ENCODE data around the gene TNFAIP8.
"Not testable (repeated sequence)": the region's sequence is repeated elsewhere in the genome, so short reads cannot be mapped to it uniquely, and the experiment has no call there.

Gene TNFAIP8

GRCh38 chr5:119432674-119433237 lies 76.9 kb downstream of the TNFAIP8 start:
- not testable (repeated sequence) for H3K9me3 ChIP-seq (ENCODE audit: control insufficient read depth, low read length); H3K4me3 ChIP-seq (ENCODE audit: insufficient read depth, low read depth, low read length, poor library complexity, severe bottlenecking); H3K4me1 ChIP-seq (ENCODE audit: control insufficient read depth, insufficient read depth, low read length, poor library complexity, severe bottlenecking); H3K36me3 ChIP-seq (ENCODE audit: control insufficient read depth, insufficient read depth, low read length); DNase-seq; H3K27me3 ChIP-seq (replicated peaks; ENCODE audit: control insufficient read depth, insufficient read depth, low read length, poor library complexity, severe bottlenecking); H3K27ac ChIP-seq (ENCODE audit: insufficient read depth, low read length, poor library complexity, severe bottlenecking)

GRCh38 chr5:119435436-119436132 lies 79.8 kb downstream of the TNFAIP8 start:
- Histone ChIP-seq H3K27me3 (replicated peaks; ENCODE audit: control insufficient read depth, insufficient read depth, low read length, poor library complexity, severe bottlenecking) (peaks cover 3% of the 10 kb centered on the region), H3K36me3 (ENCODE audit: control insufficient read depth, insufficient read depth, low read length) (no peaks in the 10 kb centered on the region), H3K27ac (ENCODE audit: insufficient read depth, low read length, poor library complexity, severe bottlenecking) (no peak overlapping the region), H3K9me3 (ENCODE audit: control insufficient read depth, low read length) (no peaks in the 10 kb centered on the region), H3K4me1 (ENCODE audit: control insufficient read depth, insufficient read depth, low read length, poor library complexity, severe bottlenecking) (no peaks in the 10 kb centered on the region), H3K4me3 (ENCODE audit: insufficient read depth, low read depth, low read length, poor library complexity, severe bottlenecking) (no peak overlapping the region)
- peak; percentile 31 to 53 (median 31) for DNase-seq

- not testable (repeated sequence) for H3K4me3 ChIP-seq (ENCODE audit: insufficient read depth, low read depth, low read length, poor library complexity, severe bottlenecking); H3K27me3 ChIP-seq (replicated peaks; ENCODE audit: control insufficient read depth, insufficient read depth, low read length, poor library complexity, severe bottlenecking); H3K36me3 ChIP-seq (ENCODE audit: control insufficient read depth, insufficient read depth, low read length); H3K27ac ChIP-seq (ENCODE audit: insufficient read depth, low read length, poor library complexity, severe bottlenecking); H3K9me3 ChIP-seq (ENCODE audit: control insufficient read depth, low read length); H3K4me1 ChIP-seq (ENCODE audit: control insufficient read depth, insufficient read depth, low read length, poor library complexity, severe bottlenecking); DNase-seq
Observed at GRCh38 chr5:119437785-119438586, 82.2 kb downstream of the TNFAIP8 start.

- not testable (repeated sequence) for H3K4me3 ChIP-seq (ENCODE audit: insufficient read depth, low read depth, low read length, poor library complexity, severe bottlenecking); H3K36me3 ChIP-seq (ENCODE audit: control insufficient read depth, insufficient read depth, low read length); H3K27ac ChIP-seq (ENCODE audit: insufficient read depth, low read length, poor library complexity, severe bottlenecking); H3K4me1 ChIP-seq (ENCODE audit: control insufficient read depth, insufficient read depth, low read length, poor library complexity, severe bottlenecking); H3K9me3 ChIP-seq (ENCODE audit: control insufficient read depth, low read length); DNase-seq; H3K27me3 ChIP-seq (replicated peaks; ENCODE audit: control insufficient read depth, insufficient read depth, low read length, poor library complexity, severe bottlenecking)
Observed at GRCh38 chr5:119438587-119438917, 82.7 kb downstream of the TNFAIP8 start.

- Histone ChIP-seq H3K36me3 (ENCODE audit: control insufficient read depth, insufficient read depth, low read length) (no peaks in the 10 kb centered on the region), H3K27ac (ENCODE audit: insufficient read depth, low read length, poor library complexity, severe bottlenecking) (no peak overlapping the region), H3K27me3 (replicated peaks; ENCODE audit: control insufficient read depth, insufficient read depth, low read length, poor library complexity, severe bottlenecking) (peaks cover 3% of the 10 kb centered on the region), H3K4me1 (ENCODE audit: control insufficient read depth, insufficient read depth, low read length, poor library complexity, severe bottlenecking) (no peaks in the 10 kb centered on the region), H3K4me3 (ENCODE audit: insufficient read depth, low read depth, low read length, poor library complexity, severe bottlenecking) (peak overlapping the region; percentile 29), H3K9me3 (ENCODE audit: control insufficient read depth, low read length) (no peaks in the 10 kb centered on the region)
- DNase-seq: no peak
Observed at GRCh38 chr5:119439140-119439631, 83.4 kb downstream of the TNFAIP8 start.

GRCh38 chr5:119439632-119440031 lies 83.8 kb downstream of the TNFAIP8 start:
- H3K27me3 ChIP-seq (replicated peaks; ENCODE audit: control insufficient read depth, insufficient read depth, low read length, poor library complexity, severe bottlenecking); H3K36me3 ChIP-seq (ENCODE audit: control insufficient read depth, insufficient read depth, low read length); H3K27ac ChIP-seq (ENCODE audit: insufficient read depth, low read length, poor library complexity, severe bottlenecking); DNase-seq; H3K9me3 ChIP-seq (ENCODE audit: control insufficient read depth, low read length); H3K4me1 ChIP-seq (ENCODE audit: control insufficient read depth, insufficient read depth, low read length, poor library complexity, severe bottlenecking); H3K4me3 ChIP-seq (ENCODE audit: insufficient read depth, low read depth, low read length, poor library complexity, severe bottlenecking): not testable (repeated sequence)

GRCh38 chr5:119444643-119445042 lies 88.8 kb downstream of the TNFAIP8 start:
- H3K36me3 ChIP-seq (ENCODE audit: control insufficient read depth, insufficient read depth, low read length); H3K4me3 ChIP-seq (ENCODE audit: insufficient read depth, low read depth, low read length, poor library complexity, severe bottlenecking); DNase-seq; H3K9me3 ChIP-seq (ENCODE audit: control insufficient read depth, low read length); H3K27me3 ChIP-seq (replicated peaks; ENCODE audit: control insufficient read depth, insufficient read depth, low read length, poor library complexity, severe bottlenecking); H3K27ac ChIP-seq (ENCODE audit: insufficient read depth, low read length, poor library complexity, severe bottlenecking); H3K4me1 ChIP-seq (ENCODE audit: control insufficient read depth, insufficient read depth, low read length, poor library complexity, severe bottlenecking): not testable (repeated sequence)

- Histone ChIP-seq H3K4me3 (ENCODE audit: insufficient read depth, low read depth, low read length, poor library complexity, severe bottlenecking) (no peak overlapping the region), H3K27me3 (replicated peaks; ENCODE audit: control insufficient read depth, insufficient read depth, low read length, poor library complexity, severe bottlenecking) (no peaks in the 10 kb centered on the region), H3K36me3 (ENCODE audit: control insufficient read depth, insufficient read depth, low read length) (no peaks in the 10 kb centered on the region), H3K9me3 (ENCODE audit: control insufficient read depth, low read length) (no peaks in the 10 kb centered on the region), H3K4me1 (ENCODE audit: control insufficient read depth, insufficient read depth, low read length, poor library complexity, severe bottlenecking) (no peaks in the 10 kb centered on the region), H3K27ac (ENCODE audit: insufficient read depth, low read length, poor library complexity, severe bottlenecking) (no peak overlapping the region)
- no peak for DNase-seq
Observed at GRCh38 chr5:119445544-119445943, 89.7 kb downstream of the TNFAIP8 start.

All from effector memory CD4-positive, alpha-beta T cell (primary cell).